BLaER1 (cell line): ENCODE measurements around the gene FOXN1.
A peak's percentile ranks its signal among the peaks of the same experiment; 100 is the strongest.
"Not testable (repeated sequence)": the region's sequence is repeated elsewhere in the genome, so short reads cannot be mapped to it uniquely, and the experiment has no call there.

Source experiments
- H3K27ac ChIP-seq: shearing (Covaris generic); formaldehyde crosslinking; 2 replicates; pipeline ENCODE4 v1.8.1; 2022
- H3K27me3 ChIP-seq: shearing (Covaris generic); formaldehyde crosslinking; 2 replicates; pipeline ENCODE4 v1.8.1; 2022
- H3K36me3 ChIP-seq: shearing (Covaris generic); formaldehyde crosslinking; 2 replicates; pipeline ENCODE4 v1.8.1; 2022
- H3K4me1 ChIP-seq: shearing (Covaris generic); formaldehyde crosslinking; 2 replicates; pipeline ENCODE4 v1.8.1; 2022
- H3K4me2 ChIP-seq: shearing (Covaris generic); formaldehyde crosslinking; 2 replicates; pipeline ENCODE4 v1.8.1; 2022
- H3K4me3 ChIP-seq: shearing (Covaris generic); formaldehyde crosslinking; 2 replicates; pipeline ENCODE4 v1.8.1; 2022
- H3K9ac ChIP-seq: shearing (Covaris generic); formaldehyde crosslinking; 2 replicates; pipeline ENCODE4 v1.8.1; 2022
- H3K9me3 ChIP-seq: shearing (Covaris generic); formaldehyde crosslinking; 2 replicates; pipeline ENCODE4 v1.8.1; 2022
- H4K20me1 ChIP-seq: shearing (Covaris generic); formaldehyde crosslinking; 2 replicates; pipeline ENCODE4 v1.8.1; 2022
- Cebpa-rat ChIP-seq: shearing (Covaris generic); IDR thresholded peaks from 2 replicates; pipeline ENCODE4 v1.8.1; 2022

Gene FOXN1

DNA sequence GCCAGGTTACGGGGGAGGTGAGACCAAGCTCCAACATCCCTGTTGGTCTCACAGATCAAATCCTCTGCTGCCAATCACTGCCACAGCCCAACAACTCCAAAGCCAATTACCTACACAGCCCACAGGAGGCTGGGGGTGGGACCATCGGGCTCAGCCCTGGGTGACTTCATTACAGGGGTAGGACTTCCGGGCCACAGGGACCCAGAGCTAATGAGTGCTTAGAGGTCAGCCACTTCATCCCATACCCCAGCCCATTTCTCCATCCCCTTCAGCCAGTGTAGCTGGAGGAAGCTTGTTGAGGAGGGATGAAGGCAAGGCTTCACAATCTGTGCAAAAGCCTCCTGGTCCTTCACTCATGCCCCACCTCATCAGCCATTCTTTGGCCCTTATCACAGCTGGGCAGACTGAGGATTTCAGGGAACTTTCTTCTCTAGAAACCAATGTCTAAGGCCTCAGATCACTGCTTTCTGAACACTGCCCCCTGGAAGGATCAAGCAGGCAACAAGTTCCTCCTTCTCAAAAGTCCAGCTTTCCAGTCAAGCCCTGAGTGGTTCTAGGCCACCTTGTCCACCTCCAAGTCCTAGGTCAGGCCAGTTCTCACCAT is 5.8 kb downstream of the FOXN1 start:
- no peak for TF ChIP-seq Cebpa-rat
- H3K4me2 ChIP-seq = no peak overlapping the region
- no peaks in the 10 kb centered on the region for H4K20me1 ChIP-seq
- peaks cover 5% of the 10 kb centered on the region; the same call in 1 of the 2 replicates for H3K27me3 ChIP-seq
- H3K4me1 ChIP-seq = peaks cover 6% of the 10 kb centered on the region; the same call in 1 of the 2 replicates
- H3K36me3 ChIP-seq = no peaks in the 10 kb centered on the region
- H3K9me3 ChIP-seq = peaks cover 9% of the 10 kb centered on the region
- H3K4me3 ChIP-seq = no peak overlapping the region
- H3K27ac ChIP-seq = no peak overlapping the region
- no peak overlapping the region for H3K9ac ChIP-seq

DNA sequence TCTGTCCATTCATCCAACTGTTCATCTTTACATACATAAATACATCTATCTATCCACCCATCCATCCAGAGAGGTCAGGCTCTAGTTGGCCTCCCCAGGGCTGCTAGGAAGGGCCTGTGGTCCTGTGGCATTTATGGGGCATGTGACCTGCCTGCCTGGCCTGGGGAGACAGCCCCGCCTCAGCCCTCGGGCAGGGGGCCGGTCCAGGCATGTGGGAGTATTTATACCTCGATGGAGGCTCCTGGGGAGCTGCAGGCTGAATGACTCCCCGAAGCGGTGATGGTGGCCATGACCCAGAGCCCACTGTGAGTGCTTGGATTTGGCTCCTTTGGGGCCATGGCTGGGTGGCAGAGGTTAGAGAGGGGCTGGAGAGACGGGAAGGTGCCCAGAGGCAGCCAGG is 7.3 kb downstream of the FOXN1 start:
- no peak overlapping the region for H3K4me3 ChIP-seq
- no peak for TF ChIP-seq Cebpa-rat
- H3K27ac ChIP-seq = no peak overlapping the region
- peaks cover 10% of the 10 kb centered on the region for H3K4me1 ChIP-seq
- H4K20me1 ChIP-seq = no peaks in the 10 kb centered on the region
- H3K4me2 ChIP-seq = no peak overlapping the region
- no peak overlapping the region for H3K9ac ChIP-seq
- peaks cover 9% of the 10 kb centered on the region for H3K9me3 ChIP-seq
- 0 out of 2 replicates have a peak, but pooled peaks cover 2% of the 10 kb centered on the region for H3K27me3 ChIP-seq
- H3K36me3 ChIP-seq = no peaks in the 10 kb centered on the region

DNA sequence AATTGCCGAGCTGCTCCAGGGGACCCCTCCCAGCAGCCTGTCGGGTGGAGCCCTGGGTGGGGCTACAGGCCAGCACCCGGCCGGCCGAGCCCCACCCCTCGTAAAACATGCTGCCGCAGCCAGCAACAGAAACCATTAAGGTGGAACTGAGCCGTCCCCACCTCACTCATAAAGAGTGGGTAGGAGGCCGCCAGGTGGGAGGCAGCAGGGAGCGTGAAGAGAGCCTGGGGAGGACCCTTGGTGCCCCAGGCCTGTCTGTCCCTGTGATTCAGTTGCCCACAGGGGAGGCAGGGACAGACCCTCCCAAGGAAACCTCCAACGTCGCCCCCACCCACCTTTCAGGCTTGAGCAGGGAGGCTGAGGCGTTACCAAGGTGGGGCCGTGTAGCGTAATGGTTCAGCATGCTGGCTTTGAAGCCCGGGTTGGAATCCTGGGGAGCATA is 8.4 kb downstream of the FOXN1 start:
- Histone ChIP-seq H4K20me1 (no peaks in the 10 kb centered on the region), H3K36me3 (no peaks in the 10 kb centered on the region), H3K27me3 (0 out of 2 replicates have a peak, but pooled peaks cover 2% of the 10 kb centered on the region), H3K4me3 (no peak overlapping the region), H3K4me2 (no peak overlapping the region), H3K9me3 (peaks cover 9% of the 10 kb centered on the region), H3K27ac (no peak overlapping the region), H3K4me1 (peaks cover 17% of the 10 kb centered on the region), H3K9ac (no peak overlapping the region)
- TF ChIP-seq Cebpa-rat = no peak

DNA sequence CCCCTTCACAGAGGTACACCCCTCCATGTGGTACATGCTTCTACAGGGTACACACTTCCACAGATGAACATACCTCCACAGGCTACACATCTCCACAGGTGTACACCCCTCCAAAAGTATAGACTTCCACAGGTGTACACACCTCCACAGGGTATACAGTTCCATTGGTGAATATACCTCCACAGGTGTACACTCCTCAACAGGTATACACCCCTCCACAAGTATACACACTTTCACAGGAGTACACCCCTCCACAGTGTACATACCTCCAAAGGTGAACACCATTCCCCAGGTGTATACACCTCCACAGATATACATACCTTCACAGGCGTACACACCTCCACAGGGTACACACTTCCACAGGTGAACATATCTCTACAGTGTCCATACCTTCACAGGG is 9.4 kb downstream of the FOXN1 start:
- TF ChIP-seq Cebpa-rat = no peak

DNA sequence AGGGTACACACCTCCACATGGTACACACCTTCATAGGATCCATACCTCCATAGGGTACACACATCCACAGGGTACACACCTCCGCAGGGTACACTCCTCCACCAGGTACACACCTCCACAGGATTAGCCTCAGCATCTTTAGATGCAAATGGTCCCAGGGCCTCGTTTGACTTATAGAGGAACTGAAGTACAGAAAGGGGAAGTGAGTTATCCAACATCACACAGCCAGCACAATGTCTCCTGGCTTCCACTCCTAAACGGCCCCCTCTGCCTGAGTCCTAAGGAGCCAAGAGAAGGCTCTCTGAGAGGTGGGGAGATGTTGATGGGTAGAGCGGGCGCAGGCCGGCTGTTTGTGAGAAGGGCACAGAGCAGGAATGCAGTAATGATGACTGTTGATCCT is 12.0 kb downstream of the FOXN1 start:
- no peak for TF ChIP-seq Cebpa-rat
- Histone ChIP-seq H4K20me1 (no peaks in the 10 kb centered on the region), H3K27ac (peak overlapping the region; percentile 61), H3K4me1 (peaks cover 44% of the 10 kb centered on the region), H3K9ac (no peak overlapping the region), H3K9me3 (peaks cover 9% of the 10 kb centered on the region), H3K4me2 (peak overlapping the region; percentile 82), H3K27me3 (no peaks in the 10 kb centered on the region), H3K4me3 (no peak overlapping the region), H3K36me3 (no peaks in the 10 kb centered on the region)

More for the DNA sequence above, 9.4 kb downstream of the FOXN1 start:
- no peak overlapping the region for H3K9ac ChIP-seq
- H3K4me3 ChIP-seq = no peak overlapping the region
- no peak overlapping the region for H3K27ac ChIP-seq
- peaks cover 9% of the 10 kb centered on the region for H3K9me3 ChIP-seq
- H4K20me1 ChIP-seq = no peaks in the 10 kb centered on the region
- H3K27me3 ChIP-seq = 0 out of 2 replicates have a peak, but pooled peaks cover 2% of the 10 kb centered on the region
- no peak overlapping the region for H3K4me2 ChIP-seq
- H3K36me3 ChIP-seq = no peaks in the 10 kb centered on the region
- H3K4me1 ChIP-seq = peaks cover 27% of the 10 kb centered on the region

DNA sequence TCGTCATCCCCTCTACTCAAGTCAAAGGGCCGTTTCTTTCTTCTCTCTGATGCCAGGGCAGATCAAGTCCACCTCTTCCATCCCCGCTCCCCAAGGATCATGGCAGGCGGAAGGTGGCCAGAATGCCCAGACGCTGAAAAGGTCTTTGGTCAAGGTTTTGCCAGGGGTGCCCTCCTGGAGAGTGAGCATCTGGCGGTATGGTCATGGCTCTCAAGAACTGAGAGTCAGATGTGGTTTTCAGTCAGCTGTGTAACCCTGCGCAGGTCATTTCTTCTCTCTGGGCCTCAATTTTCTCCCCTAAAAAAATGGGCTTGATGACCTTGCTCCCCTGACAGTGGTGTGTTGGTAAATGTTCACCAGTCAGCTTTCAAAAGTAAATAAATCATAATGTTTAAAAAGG is 12.4 kb downstream of the FOXN1 start:
- TF ChIP-seq Cebpa-rat = no peak
- Histone ChIP-seq H3K27me3 (no peaks in the 10 kb centered on the region), H3K27ac (peak overlapping the region; percentile 61), H4K20me1 (no peaks in the 10 kb centered on the region), H3K9me3 (peaks cover 9% of the 10 kb centered on the region), H3K4me1 (peaks cover 44% of the 10 kb centered on the region), H3K4me2 (peak overlapping the region; percentile 82), H3K4me3 (no peak overlapping the region), H3K36me3 (no peaks in the 10 kb centered on the region), H3K9ac (no peak overlapping the region)

DNA sequence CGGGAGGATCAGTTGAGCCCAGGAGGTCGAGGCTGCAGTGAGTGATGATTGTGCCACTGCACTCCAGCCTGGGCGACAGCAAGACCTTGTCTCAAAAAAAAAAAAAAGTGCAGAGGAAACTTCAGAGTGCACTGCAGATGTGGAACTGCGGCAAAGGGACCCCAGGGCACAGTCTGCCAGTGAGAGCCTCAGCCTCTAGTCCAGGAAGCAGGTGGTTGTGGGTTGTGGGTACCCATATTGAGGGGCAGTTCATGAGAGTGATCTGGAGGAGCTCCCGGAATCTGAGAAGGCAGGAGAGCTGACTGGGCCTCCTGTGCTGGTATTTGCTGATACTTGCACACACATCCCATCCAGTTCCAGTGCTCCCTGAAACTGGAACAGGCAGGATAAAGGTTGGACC is 13.1 kb downstream of the FOXN1 start:
- no peaks in the 10 kb centered on the region for H3K36me3 ChIP-seq
- TF ChIP-seq Cebpa-rat = no peak
- H3K9me3 ChIP-seq = peaks cover 9% of the 10 kb centered on the region
- peak overlapping the region; percentile 5; the same call in 1 of the 2 replicates for H3K4me3 ChIP-seq
- peaks cover 44% of the 10 kb centered on the region for H3K4me1 ChIP-seq
- H3K4me2 ChIP-seq = peak overlapping the region; percentile 82
- H4K20me1 ChIP-seq = no peaks in the 10 kb centered on the region
- H3K27ac ChIP-seq = peak overlapping the region; percentile 85
- no peaks in the 10 kb centered on the region for H3K27me3 ChIP-seq
- peak overlapping the region; percentile 60; the same call in 1 of the 2 replicates for H3K9ac ChIP-seq

DNA sequence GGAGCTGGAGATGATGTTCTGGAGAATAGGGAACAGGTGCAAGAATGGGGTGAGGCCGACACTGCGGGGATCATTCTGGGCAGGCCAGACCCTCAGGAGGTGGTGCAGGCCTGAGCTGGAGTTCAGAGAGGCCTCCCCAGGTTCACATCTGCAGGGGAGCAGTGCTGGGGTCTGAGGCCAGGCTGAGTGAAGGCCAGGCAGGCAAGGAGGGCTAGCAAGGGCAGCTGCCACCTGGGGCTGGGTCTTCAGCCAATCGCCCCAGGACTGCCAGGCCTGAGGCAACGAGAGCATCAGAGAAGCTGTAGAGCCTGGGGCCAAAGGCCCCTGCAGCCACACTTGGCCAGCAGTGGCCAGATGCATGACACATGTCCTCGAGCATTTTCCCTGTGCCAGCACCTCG is 14.5 kb downstream of the FOXN1 start:
- Histone ChIP-seq H3K4me2 (peak overlapping the region; percentile 82), H3K27ac (peak overlapping the region; percentile 85)
- TF ChIP-seq Cebpa-rat = no peak

DNA sequence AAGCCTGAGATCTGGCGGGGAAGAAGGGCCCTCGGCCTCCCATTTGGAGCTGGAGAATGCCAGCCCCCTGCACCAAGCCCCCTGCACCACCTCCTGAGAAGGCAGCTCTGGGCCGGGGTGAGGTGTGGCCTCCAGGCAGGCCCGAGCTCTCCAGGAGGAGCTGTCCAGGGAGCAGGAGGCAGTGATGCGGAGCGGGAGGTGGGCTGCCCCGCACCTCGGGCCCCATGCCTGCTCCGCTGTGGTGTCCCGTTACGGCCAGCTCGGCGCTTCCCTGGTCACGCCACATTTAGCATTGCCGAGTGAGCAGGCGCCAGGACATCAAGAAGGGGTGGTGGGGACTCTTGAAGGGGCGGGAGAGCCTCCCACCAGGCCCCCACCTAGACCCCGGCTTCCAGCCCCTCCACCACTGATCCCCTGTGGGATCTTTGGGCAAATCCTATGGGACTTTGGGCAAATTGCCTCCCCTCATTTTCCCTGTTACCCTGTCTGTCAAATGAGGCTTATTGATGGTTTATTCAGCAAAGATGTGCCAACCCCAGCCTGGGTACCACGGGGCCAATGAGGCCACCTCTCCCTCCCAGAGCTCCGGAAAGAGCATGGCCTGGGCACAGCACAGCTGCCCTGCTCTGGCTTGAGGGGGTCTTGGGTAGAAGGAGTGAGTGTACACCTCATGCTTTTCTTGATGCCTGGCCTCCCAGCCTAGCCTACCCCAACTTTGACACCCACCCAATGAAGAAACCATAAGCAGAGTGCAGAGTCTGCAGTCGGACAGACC is 15.3 kb downstream of the FOXN1 start:
- peak overlapping the region; percentile 85 for H3K27ac ChIP-seq
- H4K20me1 ChIP-seq = no peaks in the 10 kb centered on the region
- H3K9me3 ChIP-seq = peaks cover under 1% of the 10 kb centered on the region; the same call in 1 of the 2 replicates
- no peak overlapping the region for H3K4me3 ChIP-seq
- H3K36me3 ChIP-seq = no peaks in the 10 kb centered on the region
- no peak for TF ChIP-seq Cebpa-rat
- no peak overlapping the region; the same call in 1 of the 2 replicates for H3K9ac ChIP-seq
- peak overlapping the region; percentile 82 for H3K4me2 ChIP-seq
- H3K4me1 ChIP-seq = peaks cover 48% of the 10 kb centered on the region
- no peaks in the 10 kb centered on the region for H3K27me3 ChIP-seq

More for the DNA sequence above, 14.5 kb downstream of the FOXN1 start:
- no peaks in the 10 kb centered on the region for H3K36me3 ChIP-seq
- H3K4me1 ChIP-seq = peaks cover 44% of the 10 kb centered on the region
- H4K20me1 ChIP-seq = no peaks in the 10 kb centered on the region
- H3K27me3 ChIP-seq = no peaks in the 10 kb centered on the region
- H3K9ac ChIP-seq = peak overlapping the region; percentile 53; the same call in 1 of the 2 replicates
- H3K9me3 ChIP-seq = peaks cover 8% of the 10 kb centered on the region
- H3K4me3 ChIP-seq = no peak overlapping the region

DNA sequence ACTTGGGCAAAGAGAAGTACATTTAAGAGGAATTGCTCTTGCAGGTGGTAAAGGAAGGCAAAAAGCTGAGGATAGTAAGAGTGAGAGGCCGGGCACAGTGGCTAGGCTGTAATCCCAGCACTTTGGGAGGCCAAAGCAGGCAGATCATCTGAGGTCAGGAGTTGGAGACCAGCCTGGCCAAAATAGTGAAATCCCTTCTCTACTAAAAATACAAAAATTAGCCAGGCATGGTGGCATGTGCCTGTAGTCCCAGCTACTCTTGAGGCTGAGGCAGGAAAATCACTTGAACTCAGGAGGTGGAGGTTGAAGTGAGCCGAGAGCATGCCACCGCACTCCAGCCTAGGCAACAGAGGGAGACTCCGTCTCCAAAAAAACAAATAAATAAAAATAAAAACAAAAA is 16.1 kb downstream of the FOXN1 start:
- H3K27me3 ChIP-seq, H3K36me3 ChIP-seq, H3K9me3 ChIP-seq, H4K20me1 ChIP-seq, H3K27ac ChIP-seq, H3K9ac ChIP-seq, H3K4me3 ChIP-seq: not testable (repeated sequence)
- Histone ChIP-seq H3K4me2 (peak overlapping the region; percentile 82; the same call in 1 of the 2 replicates), H3K4me1 (peaks cover 55% of the 10 kb centered on the region)
